ENCODE results near the gene SLC38A11.

Gene SLC38A11

GRCh38 chr2:164947281-164947680, 8.0 kb downstream of the SLC38A11 start:
- ATAC-seq: no peak
- no peak for TF ChIP-seq BACH2 (CRISPR knock-in tag; IDR thresholded peaks at IDR 0.05; ENCODE audit: borderline replicate concordance)
- no peak for TF ChIP-seq TCF4 (CRISPR knock-in tag; IDR thresholded peaks at IDR 0.05; ENCODE audit: borderline replicate concordance)

GRCh38 chr2:164943289-164943688, 12.0 kb downstream of the SLC38A11 start:
- no peak for ATAC-seq

DNA sequence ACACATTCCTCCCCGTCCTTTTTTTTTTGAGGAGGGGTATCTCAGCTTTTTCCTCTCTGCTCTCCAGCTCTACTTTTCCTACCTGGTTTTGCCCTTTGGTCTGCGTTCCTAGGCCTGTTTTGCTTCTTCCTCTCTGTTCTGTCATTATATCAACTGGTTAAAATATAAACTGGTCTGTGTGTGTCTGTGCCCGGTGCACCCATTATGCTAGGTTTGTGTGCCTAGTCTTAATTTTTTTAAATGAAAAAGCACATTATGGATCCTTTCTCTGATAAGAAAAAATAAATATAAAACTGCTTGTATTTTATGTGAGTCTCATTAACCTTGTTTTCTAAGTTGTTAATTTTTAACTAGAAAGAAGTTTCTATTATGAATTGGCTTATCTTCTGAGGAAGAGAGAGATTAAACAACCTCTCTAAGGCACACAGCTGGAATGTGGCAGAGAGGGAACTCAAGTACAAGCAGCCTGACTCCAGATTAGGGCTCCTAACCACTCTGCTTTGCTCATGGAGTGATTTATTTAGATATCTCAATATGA, 17.4 kb downstream of the SLC38A11 start:
- TF ChIP-seq CSRNP3 (CRISPR knock-in tag; IDR thresholded peaks at IDR 0.05) (no peak), ZC3H10 (CRISPR knock-in tag; IDR thresholded peaks at IDR 0.05) (no peak), POU6F1 (CRISPR knock-in tag; IDR thresholded peaks at IDR 0.05; ENCODE audit: borderline replicate concordance, low read depth) (no peak), CSDC2 (CRISPR knock-in tag; IDR thresholded peaks at IDR 0.05) (no peak), TOX (CRISPR knock-in tag; IDR thresholded peaks at IDR 0.05; ENCODE audit: borderline replicate concordance) (no peak), TCF4 (CRISPR knock-in tag; IDR thresholded peaks at IDR 0.05; ENCODE audit: borderline replicate concordance) (no peak), ZFP3 (CRISPR knock-in tag; IDR thresholded peaks at IDR 0.05) (no peak), RARB (CRISPR knock-in tag; IDR thresholded peaks at IDR 0.05) (no peak), GLIS3 (CRISPR knock-in tag; IDR thresholded peaks at IDR 0.05) (no peak), ZNF8 (CRISPR knock-in tag; IDR thresholded peaks at IDR 0.05) (no peak), ARNTL (CRISPR knock-in tag; IDR thresholded peaks at IDR 0.05; ENCODE audit: borderline replicate concordance, low read depth) (no peak), BACH2 (CRISPR knock-in tag; IDR thresholded peaks at IDR 0.05; ENCODE audit: borderline replicate concordance) (no peak), PATZ1 (CRISPR knock-in tag; IDR thresholded peaks at IDR 0.05; ENCODE audit: borderline replicate concordance) (no peak), OSR1 (CRISPR knock-in tag; IDR thresholded peaks at IDR 0.05) (no peak), ISL1 (CRISPR knock-in tag; IDR thresholded peaks at IDR 0.05) (no peak)
- TF ChIP-seq, protein P1, sequence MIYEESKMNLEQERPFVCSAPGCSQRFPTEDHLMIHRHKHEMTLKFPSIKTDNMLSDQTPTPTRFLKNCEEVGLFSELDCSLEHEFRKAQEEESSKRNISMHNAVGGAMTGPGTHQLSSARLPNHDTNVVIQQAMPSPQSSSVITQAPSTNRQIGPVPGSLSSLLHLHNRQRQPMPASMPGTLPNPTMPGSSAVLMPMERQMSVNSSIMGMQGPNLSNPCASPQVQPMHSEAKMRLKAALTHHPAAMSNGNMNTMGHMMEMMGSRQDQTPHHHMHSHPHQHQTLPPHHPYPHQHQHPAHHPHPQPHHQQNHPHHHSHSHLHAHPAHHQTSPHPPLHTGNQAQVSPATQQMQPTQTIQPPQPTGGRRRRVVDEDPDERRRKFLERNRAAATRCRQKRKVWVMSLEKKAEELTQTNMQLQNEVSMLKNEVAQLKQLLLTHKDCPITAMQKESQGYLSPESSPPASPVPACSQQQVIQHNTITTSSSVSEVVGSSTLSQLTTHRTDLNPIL (CRISPR knock-in tag; IDR thresholded peaks at IDR 0.05; ENCODE audit: low read depth): no peak
- TF ChIP-seq, protein P2, sequence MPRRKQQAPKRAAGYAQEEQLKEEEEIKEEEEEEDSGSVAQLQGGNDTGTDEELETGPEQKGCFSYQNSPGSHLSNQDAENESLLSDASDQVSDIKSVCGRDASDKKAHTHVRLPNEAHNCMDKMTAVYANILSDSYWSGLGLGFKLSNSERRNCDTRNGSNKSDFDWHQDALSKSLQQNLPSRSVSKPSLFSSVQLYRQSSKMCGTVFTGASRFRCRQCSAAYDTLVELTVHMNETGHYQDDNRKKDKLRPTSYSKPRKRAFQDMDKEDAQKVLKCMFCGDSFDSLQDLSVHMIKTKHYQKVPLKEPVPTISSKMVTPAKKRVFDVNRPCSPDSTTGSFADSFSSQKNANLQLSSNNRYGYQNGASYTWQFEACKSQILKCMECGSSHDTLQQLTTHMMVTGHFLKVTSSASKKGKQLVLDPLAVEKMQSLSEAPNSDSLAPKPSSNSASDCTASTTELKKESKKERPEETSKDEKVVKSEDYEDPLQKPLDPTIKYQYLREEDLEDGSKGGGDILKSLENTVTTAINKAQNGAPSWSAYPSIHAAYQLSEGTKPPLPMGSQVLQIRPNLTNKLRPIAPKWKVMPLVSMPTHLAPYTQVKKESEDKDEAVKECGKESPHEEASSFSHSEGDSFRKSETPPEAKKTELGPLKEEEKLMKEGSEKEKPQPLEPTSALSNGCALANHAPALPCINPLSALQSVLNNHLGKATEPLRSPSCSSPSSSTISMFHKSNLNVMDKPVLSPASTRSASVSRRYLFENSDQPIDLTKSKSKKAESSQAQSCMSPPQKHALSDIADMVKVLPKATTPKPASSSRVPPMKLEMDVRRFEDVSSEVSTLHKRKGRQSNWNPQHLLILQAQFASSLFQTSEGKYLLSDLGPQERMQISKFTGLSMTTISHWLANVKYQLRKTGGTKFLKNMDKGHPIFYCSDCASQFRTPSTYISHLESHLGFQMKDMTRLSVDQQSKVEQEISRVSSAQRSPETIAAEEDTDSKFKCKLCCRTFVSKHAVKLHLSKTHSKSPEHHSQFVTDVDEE (CRISPR knock-in tag; IDR thresholded peaks at IDR 0.05): no peak
- ATAC-seq: no peak

More at GRCh38 chr2:164943289-164943688, 12.0 kb downstream of the SLC38A11 start:
- no peak for TF ChIP-seq GLIS3 (CRISPR knock-in tag; IDR thresholded peaks at IDR 0.05)

All from SK-N-SH treated with all-trans-retinoic acid at 6 μM for 48 hours (cell line).